Mesendoderm (in vitro differentiated cells): ENCODE measurements around the gene BABAM2.

ENCODE experiments used
- DNase-seq: peaks from one replicate; pipeline ENCODE4 v3.0.0; 2013
- H2AK5ac ChIP-seq: 2 replicates; pipeline ENCODE4 v1.6.1; 2013; ENCODE audit warnings: low read length, inconsistent platforms
- H2BK120ac ChIP-seq: 2 replicates; pipeline ENCODE4 v1.6.1; 2013; ENCODE audit warnings: low read depth, mild to moderate bottlenecking, low read length, moderate library complexity, mixed read lengths
- H2BK15ac ChIP-seq: replicated peaks from 2 replicates; pipeline ENCODE4 v1.6.1; 2013; ENCODE audit warnings: low read depth, mild to moderate bottlenecking, moderate library complexity
- H2BK5ac ChIP-seq: 2 replicates; pipeline ENCODE4 v1.6.1; 2013; ENCODE audit warnings: low read length, inconsistent platforms
- H3K18ac ChIP-seq: 2 replicates; pipeline ENCODE4 v1.6.1; 2013; ENCODE audit warnings: mild to moderate bottlenecking, low read length, mixed read lengths
- H3K23ac ChIP-seq: one replicate; pipeline ENCODE4 v1.6.1; 2013; ENCODE audit warnings: low read length
- H3K27ac ChIP-seq: 2 replicates; pipeline ENCODE4 v1.5.1; 2013; ENCODE audit warnings: low read depth, mild to moderate bottlenecking, inconsistent platforms, low read length, moderate library complexity
- H3K27me3 ChIP-seq: 2 replicates; pipeline ENCODE4 v1.6.1; 2013; ENCODE audit warnings: low read length, control low read depth, mild to moderate bottlenecking, inconsistent platforms; ENCODE audit not compliant: insufficient read depth, poor library complexity
- H3K36me3 ChIP-seq: 2 replicates; pipeline ENCODE4 v1.6.1; 2013; ENCODE audit warnings: low read length, inconsistent platforms; ENCODE audit not compliant: control insufficient read depth, insufficient read depth
- H3K4ac ChIP-seq: one replicate; pipeline ENCODE4 v1.6.1; 2013; ENCODE audit warnings: low read depth, mild to moderate bottlenecking, low read length, moderate library complexity
- H3K4me1 ChIP-seq: 2 replicates; pipeline ENCODE4 v1.6.1; 2013; ENCODE audit warnings: low read depth, low read length, inconsistent platforms; ENCODE audit not compliant: control insufficient read depth
- H3K4me2 ChIP-seq: 2 replicates; pipeline ENCODE4 v1.6.1; 2013; ENCODE audit warnings: low read length
- H3K4me3 ChIP-seq: 2 replicates; pipeline ENCODE4 v1.5.1; 2013; ENCODE audit warnings: mild to moderate bottlenecking, low read length
- H3K56ac ChIP-seq: one replicate; pipeline ENCODE4 v1.6.1; 2013; ENCODE audit warnings: low read length
- H3K79me1 ChIP-seq: 2 replicates; pipeline ENCODE4 v1.6.1; 2013; ENCODE audit warnings: low read length, inconsistent platforms
- H3K79me2 ChIP-seq: 2 replicates; pipeline ENCODE4 v1.6.1; 2013; ENCODE audit warnings: mild to moderate bottlenecking, low read length; ENCODE audit not compliant: control insufficient read depth, insufficient read depth
- H3K9ac ChIP-seq: 2 replicates; pipeline ENCODE4 v1.6.1; 2013; ENCODE audit warnings: low read length, inconsistent platforms
- H4K5ac ChIP-seq: one replicate; pipeline ENCODE4 v1.6.1; 2013; ENCODE audit warnings: low read length
- H4K8ac ChIP-seq: one replicate; pipeline ENCODE4 v1.6.1; 2013; ENCODE audit warnings: low read depth, mild to moderate bottlenecking, control low read depth, low read length, moderate library complexity
- WGBS: extraction: QIAGEN DNeasy Blood & Tissue Kit; methylation state at CpG from one replicate; pipeline ENCODE4 v1.1.7; 2013; ENCODE audit warnings: low lambda C conversion rate, missing lambda C conversion rate; ENCODE audit not compliant: insufficient coverage; ENCODE audit errors: extremely low coverage; 5-methylcytosine and 5-hydroxymethylcytosine counted together

Gene BABAM2

GRCh38 chr2:28209261-28209691 lies 318.7 kb downstream of the BABAM2 start:
- H2BK5ac ChIP-seq: no peak overlapping the region
- H3K27ac ChIP-seq: no peak overlapping the region
- no CpG with 5 or more reads among the region's 3 CpGs for WGBS

GRCh38 chr2:28209864-28210263 lies 319.3 kb downstream of the BABAM2 start:
- no peak overlapping the region for H3K18ac ChIP-seq
- H2BK15ac ChIP-seq: no peak overlapping the region
- no peak overlapping the region for H3K4me2 ChIP-seq
- H3K36me3 ChIP-seq: no peaks in the 10 kb centered on the region
- no peak overlapping the region for H3K4me3 ChIP-seq
- peak; percentile 37 for DNase-seq
- H4K8ac ChIP-seq: no peak overlapping the region
- H3K79me1 ChIP-seq: no peaks in the 10 kb centered on the region
- no peak overlapping the region for H3K23ac ChIP-seq
- no peak overlapping the region for H2BK120ac ChIP-seq
- H3K4ac ChIP-seq: no peak overlapping the region
- H3K27ac ChIP-seq: no peak overlapping the region
- H3K9ac ChIP-seq: no peak overlapping the region
- no peak overlapping the region for H3K56ac ChIP-seq
- no peaks in the 10 kb centered on the region for H3K4me1 ChIP-seq
- no peak overlapping the region for H4K5ac ChIP-seq
- no peak overlapping the region for H2AK5ac ChIP-seq
- no peak overlapping the region for H2BK5ac ChIP-seq
- H3K27me3 ChIP-seq: no peaks in the 10 kb centered on the region
- H3K79me2 ChIP-seq: no peaks in the 10 kb centered on the region

More at GRCh38 chr2:28209261-28209691, 318.7 kb downstream of the BABAM2 start:
- Histone ChIP-seq H4K5ac (no peak overlapping the region), H3K9ac (no peak overlapping the region), H3K4me1 (no peaks in the 10 kb centered on the region), H2AK5ac (no peak overlapping the region), H3K56ac (no peak overlapping the region), H3K4me2 (no peak overlapping the region), H2BK120ac (no peak overlapping the region), H3K23ac (no peak overlapping the region), H3K18ac (no peak overlapping the region), H3K79me1 (no peaks in the 10 kb centered on the region), H3K36me3 (no peaks in the 10 kb centered on the region), H3K4ac (no peak overlapping the region), H2BK15ac (no peak overlapping the region), H3K4me3 (no peak overlapping the region), H3K79me2 (no peaks in the 10 kb centered on the region), H4K8ac (no peak overlapping the region), H3K27me3 (no peaks in the 10 kb centered on the region)
- no peak for DNase-seq

GRCh38 chr2:28210535-28210934 lies 320.0 kb downstream of the BABAM2 start:
- Histone ChIP-seq H2BK15ac (no peak overlapping the region), H3K23ac (no peak overlapping the region), H4K8ac (no peak overlapping the region), H3K4ac (no peak overlapping the region), H3K79me2 (no peaks in the 10 kb centered on the region), H3K56ac (no peak overlapping the region), H3K36me3 (no peaks in the 10 kb centered on the region), H2BK5ac (no peak overlapping the region), H2BK120ac (no peak overlapping the region), H3K4me3 (no peak overlapping the region), H2AK5ac (no peak overlapping the region), H3K18ac (no peak overlapping the region), H3K27ac (no peak overlapping the region), H4K5ac (no peak overlapping the region), H3K79me1 (no peaks in the 10 kb centered on the region), H3K9ac (no peak overlapping the region), H3K4me1 (no peaks in the 10 kb centered on the region), H3K4me2 (no peak overlapping the region), H3K27me3 (no peaks in the 10 kb centered on the region)
- no CpG with 5 or more reads among the region's 1 CpG for WGBS
- DNase-seq: no peak

GRCh38 chr2:28216331-28216730 lies 325.8 kb downstream of the BABAM2 start:
- Histone ChIP-seq H2BK15ac (no peak overlapping the region), H2AK5ac (no peak overlapping the region), H3K56ac (no peak overlapping the region), H3K18ac (no peak overlapping the region), H4K8ac (no peak overlapping the region), H3K4me2 (no peak overlapping the region), H4K5ac (no peak overlapping the region), H2BK120ac (no peak overlapping the region), H3K23ac (no peak overlapping the region), H3K4me3 (no peak overlapping the region), H3K36me3 (no peaks in the 10 kb centered on the region), H3K9ac (no peak overlapping the region), H3K27ac (no peak overlapping the region), H2BK5ac (no peak overlapping the region), H3K79me2 (no peaks in the 10 kb centered on the region), H3K27me3 (no peaks in the 10 kb centered on the region), H3K4me1 (no peaks in the 10 kb centered on the region), H3K79me1 (no peaks in the 10 kb centered on the region), H3K4ac (no peak overlapping the region)
- no CpG with 5 or more reads among the region's 2 CpGs for WGBS
- DNase-seq: no peak

GRCh38 chr2:28217042-28217740 lies 326.7 kb downstream of the BABAM2 start:
- H3K23ac ChIP-seq: no peak overlapping the region
- H4K5ac ChIP-seq: no peak overlapping the region

GRCh38 chr2:28219138-28219537 lies 328.6 kb downstream of the BABAM2 start:
- Histone ChIP-seq H3K18ac (no peak overlapping the region), H3K27me3 (no peaks in the 10 kb centered on the region), H3K23ac (no peak overlapping the region), H3K4me3 (no peak overlapping the region), H3K56ac (no peak overlapping the region), H3K9ac (no peak overlapping the region), H3K79me2 (no peaks in the 10 kb centered on the region), H3K4me1 (no peaks in the 10 kb centered on the region), H3K4ac (no peak overlapping the region), H2AK5ac (no peak overlapping the region), H3K79me1 (no peaks in the 10 kb centered on the region), H2BK120ac (no peak overlapping the region), H4K8ac (no peak overlapping the region), H3K36me3 (no peaks in the 10 kb centered on the region), H3K4me2 (no peak overlapping the region), H3K27ac (no peak overlapping the region), H4K5ac (no peak overlapping the region), H2BK15ac (no peak overlapping the region), H2BK5ac (no peak overlapping the region)
- DNase-seq: no peak
- WGBS: no CpG with 5 or more reads among the region's 4 CpGs

More at GRCh38 chr2:28217042-28217740, 326.7 kb downstream of the BABAM2 start:
- Histone ChIP-seq H3K4me1 (no peaks in the 10 kb centered on the region), H3K27me3 (no peaks in the 10 kb centered on the region), H3K79me2 (no peaks in the 10 kb centered on the region), H3K4me2 (no peak overlapping the region), H4K8ac (no peak overlapping the region), H3K79me1 (no peaks in the 10 kb centered on the region), H2AK5ac (no peak overlapping the region), H2BK15ac (no peak overlapping the region), H2BK120ac (no peak overlapping the region), H3K18ac (no peak overlapping the region), H3K4ac (no peak overlapping the region), H3K27ac (no peak overlapping the region), H3K4me3 (no peak overlapping the region), H3K9ac (no peak overlapping the region), H2BK5ac (no peak overlapping the region), H3K56ac (no peak overlapping the region), H3K36me3 (no peaks in the 10 kb centered on the region)
- no peak for DNase-seq
- WGBS: no CpG with 5 or more reads among the region's 3 CpGs
